ENCODE data around the gene PRAME.

Gene PRAME

GRCh38 chr22:22590136-22590891, 31.2 kb upstream of the PRAME start:
- no peak for ATAC-seq
- TF ChIP-seq ZC3H10 (CRISPR knock-in tag; IDR thresholded peaks at IDR 0.05) = no peak
- no peak for TF ChIP-seq ZFP3 (CRISPR knock-in tag; IDR thresholded peaks at IDR 0.05)
- TF ChIP-seq, protein P1, sequence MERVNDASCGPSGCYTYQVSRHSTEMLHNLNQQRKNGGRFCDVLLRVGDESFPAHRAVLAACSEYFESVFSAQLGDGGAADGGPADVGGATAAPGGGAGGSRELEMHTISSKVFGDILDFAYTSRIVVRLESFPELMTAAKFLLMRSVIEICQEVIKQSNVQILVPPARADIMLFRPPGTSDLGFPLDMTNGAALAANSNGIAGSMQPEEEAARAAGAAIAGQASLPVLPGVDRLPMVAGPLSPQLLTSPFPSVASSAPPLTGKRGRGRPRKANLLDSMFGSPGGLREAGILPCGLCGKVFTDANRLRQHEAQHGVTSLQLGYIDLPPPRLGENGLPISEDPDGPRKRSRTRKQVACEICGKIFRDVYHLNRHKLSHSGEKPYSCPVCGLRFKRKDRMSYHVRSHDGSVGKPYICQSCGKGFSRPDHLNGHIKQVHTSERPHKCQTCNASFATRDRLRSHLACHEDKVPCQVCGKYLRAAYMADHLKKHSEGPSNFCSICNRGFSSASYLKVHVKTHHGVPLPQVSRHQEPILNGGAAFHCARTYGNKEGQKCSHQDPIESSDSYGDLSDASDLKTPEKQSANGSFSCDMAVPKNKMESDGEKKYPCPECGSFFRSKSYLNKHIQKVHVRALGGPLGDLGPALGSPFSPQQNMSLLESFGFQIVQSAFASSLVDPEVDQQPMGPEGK (CRISPR knock-in tag; IDR thresholded peaks at IDR 0.05; ENCODE audit: borderline replicate concordance) = no peak
- no peak for TF ChIP-seq ARNTL (CRISPR knock-in tag; IDR thresholded peaks at IDR 0.05; ENCODE audit: borderline replicate concordance, low read depth)
- no peak for TF ChIP-seq SNAI2 (CRISPR knock-in tag; IDR thresholded peaks at IDR 0.05)
- TF ChIP-seq GLIS3 (CRISPR knock-in tag; IDR thresholded peaks at IDR 0.05) = no peak
- TF ChIP-seq PPARA (CRISPR knock-in tag; IDR thresholded peaks at IDR 0.05; ENCODE audit: borderline replicate concordance) = no peak
- TF ChIP-seq, protein P2, sequence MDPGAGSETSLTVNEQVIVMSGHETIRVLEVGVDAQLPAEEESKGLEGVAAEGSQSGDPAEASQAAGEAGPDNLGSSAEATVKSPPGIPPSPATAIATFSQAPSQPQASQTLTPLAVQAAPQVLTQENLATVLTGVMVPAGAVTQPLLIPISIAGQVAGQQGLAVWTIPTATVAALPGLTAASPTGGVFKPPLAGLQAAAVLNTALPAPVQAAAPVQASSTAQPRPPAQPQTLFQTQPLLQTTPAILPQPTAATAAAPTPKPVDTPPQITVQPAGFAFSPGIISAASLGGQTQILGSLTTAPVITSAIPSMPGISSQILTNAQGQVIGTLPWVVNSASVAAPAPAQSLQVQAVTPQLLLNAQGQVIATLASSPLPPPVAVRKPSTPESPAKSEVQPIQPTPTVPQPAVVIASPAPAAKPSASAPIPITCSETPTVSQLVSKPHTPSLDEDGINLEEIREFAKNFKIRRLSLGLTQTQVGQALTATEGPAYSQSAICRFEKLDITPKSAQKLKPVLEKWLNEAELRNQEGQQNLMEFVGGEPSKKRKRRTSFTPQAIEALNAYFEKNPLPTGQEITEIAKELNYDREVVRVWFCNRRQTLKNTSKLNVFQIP (CRISPR knock-in tag; IDR thresholded peaks at IDR 0.05; ENCODE audit: borderline replicate concordance, low read depth) = no peak
- no peak for TF ChIP-seq ZNF70 (CRISPR knock-in tag; IDR thresholded peaks at IDR 0.05)
- no peak for TF ChIP-seq BACH2 (CRISPR knock-in tag; IDR thresholded peaks at IDR 0.05; ENCODE audit: borderline replicate concordance)
- TF ChIP-seq CREB5 (CRISPR knock-in tag; IDR thresholded peaks at IDR 0.05; ENCODE audit: low read depth) = no peak
- no peak for TF ChIP-seq CSRNP3 (CRISPR knock-in tag; IDR thresholded peaks at IDR 0.05)
- TF ChIP-seq TCF4 (CRISPR knock-in tag; IDR thresholded peaks at IDR 0.05; ENCODE audit: borderline replicate concordance) = no peak
- TF ChIP-seq ESRRG (CRISPR knock-in tag; IDR thresholded peaks at IDR 0.05) = no peak

GRCh38 chr22:22588485-22589164, 29.6 kb upstream of the PRAME start:
- ATAC-seq = no peak
- TF ChIP-seq SNAI2 (CRISPR knock-in tag; IDR thresholded peaks at IDR 0.05) = no peak
- no peak for TF ChIP-seq ZNF70 (CRISPR knock-in tag; IDR thresholded peaks at IDR 0.05)
- TF ChIP-seq GLIS3 (CRISPR knock-in tag; IDR thresholded peaks at IDR 0.05) = no peak
- TF ChIP-seq ZC3H10 (CRISPR knock-in tag; IDR thresholded peaks at IDR 0.05) = no peak
- TF ChIP-seq OSR1 (CRISPR knock-in tag; IDR thresholded peaks at IDR 0.05) = no peak
- TF ChIP-seq CSRNP3 (CRISPR knock-in tag; IDR thresholded peaks at IDR 0.05) = no peak
- TF ChIP-seq ZNF8 (CRISPR knock-in tag; IDR thresholded peaks at IDR 0.05) = no peak
- no peak for TF ChIP-seq ZFP30 (CRISPR knock-in tag; IDR thresholded peaks at IDR 0.05)
- TF ChIP-seq ZFP3 (CRISPR knock-in tag; IDR thresholded peaks at IDR 0.05) = no peak
- TF ChIP-seq, protein P2 (CRISPR knock-in tag; IDR thresholded peaks at IDR 0.05; ENCODE audit: borderline replicate concordance, low read depth) = no peak
- no peak for TF ChIP-seq CREB5 (CRISPR knock-in tag; IDR thresholded peaks at IDR 0.05; ENCODE audit: low read depth)
